GM12878 (cell line): ENCODE data around the gene CPS1. TPM values are rescaled to one million over a fixed set of nuclear protein-coding genes. Genes with fewer than 3 reads are reported as not detected.

Experiments used
- ATAC-seq: fragments of 200-7000 bp; cut with Tn5 transposase; 3 replicates; pipeline ENCODE4 v1.9.1; 2020; ENCODE audit warnings: mild to moderate bottlenecking, moderate library complexity
- BruUV-seq: library from RNA; stranded (reverse); fragments of 400-500 nt; replicated peaks from 2 replicates; lab custom pipeline; 2021; lab: Mats Ljungman, UMichigan
- CTCF ChIA-PET: fragments of 300-600 bp; sonication (Branson Sonifier 250); formaldehyde crosslinking; extraction: SDS; loops from one replicate; lab custom pipeline; 2021; ENCODE audit warnings: inconsistent platforms; lab: Yijun Ruan, JAX
- POLR2A ChIA-PET: fragments of 350-600 bp; formaldehyde crosslinking; extraction: SDS; loops from one replicate; lab custom pipeline; 2021; ENCODE audit warnings: inconsistent platforms; lab: Charles Lee
- RAD21 ChIA-PET: fragments of 300-600 bp; sonication (Branson Sonifier 250); formaldehyde crosslinking; loops from one replicate; lab custom pipeline; 2023; ENCODE audit warnings: antibody characterized with exemption; ENCODE audit not compliant: unreplicated experiment; lab: Charles Lee
- SMC1A ChIA-PET: fragments of 300-600 bp; sonication (Branson Sonifier 250); formaldehyde crosslinking; loops from one replicate; lab custom pipeline; 2023; ENCODE audit not compliant: unreplicated experiment, uncharacterized antibody; lab: Charles Lee
- DNase-seq: peaks from one replicate; pipeline ENCODE4 v3.0.0-alpha.2; 2011; ENCODE audit warnings: low read depth, low spot score
- FAIRE-seq: peaks from 3 replicates; lab custom pipeline; 2011; peaks lifted over from hg19 to GRCh38; lab: Jason Lieb, UNC
- H2AFZ ChIP-seq: 2 replicates; pipeline ENCODE4 v1.6.0; 2011; ENCODE audit warnings: low read depth, low read length, control low read depth; ENCODE audit not compliant: control insufficient read depth
- H3K27ac ChIP-seq: 2 replicates; pipeline ENCODE4 v1.5.1; 2011; ENCODE audit warnings: control low read depth; ENCODE audit not compliant: control insufficient read depth, insufficient read depth
- H3K27me3 ChIP-seq, 2 experiments: replicated peaks in 1 of 2; 2 replicates each; pipeline versions ENCODE4 v1.6.0 to v1.6.1; 2011; ENCODE audit warnings: low read length in 1 of 2; ENCODE audit not compliant: control insufficient read depth in 2 of 2, insufficient read depth in 2 of 2
- H3K36me3 ChIP-seq, 2 experiments: 2 replicates each; pipeline ENCODE4 v1.5.1; 2011; ENCODE audit warnings: low read length in 1 of 2; ENCODE audit not compliant: control insufficient read depth in 2 of 2, insufficient read depth in 2 of 2
- H3K4me1 ChIP-seq: 2 replicates; pipeline ENCODE4 v1.6.1; 2011; ENCODE audit warnings: mild to moderate bottlenecking, low read length, moderate library complexity, mixed read lengths; ENCODE audit not compliant: control insufficient read depth, insufficient read depth
- H3K4me2 ChIP-seq: 2 replicates; pipeline ENCODE4 v1.6.0; 2011; ENCODE audit warnings: control low read depth; ENCODE audit not compliant: control insufficient read depth, insufficient read depth
- H3K4me3 ChIP-seq: fragments of 200-600 bp; sonication (generic); 2 replicates; pipeline ENCODE4 v1.5.1; 2016
- H3K79me2 ChIP-seq: 2 replicates; pipeline ENCODE4 v1.6.0; 2011; ENCODE audit warnings: low read length; ENCODE audit not compliant: control insufficient read depth, insufficient read depth
- H3K9ac ChIP-seq: 2 replicates; pipeline ENCODE4 v1.8.0; 2011; ENCODE audit warnings: low read length, control low read depth, mixed read lengths; ENCODE audit not compliant: control insufficient read depth, insufficient read depth
- H3K9me3 ChIP-seq: replicated peaks from 3 replicates; pipeline ENCODE4 v1.5.1; 2011; ENCODE audit warnings: mild to moderate bottlenecking, low read length; ENCODE audit not compliant: control insufficient read depth, insufficient read depth
- H4K20me1 ChIP-seq: 2 replicates; pipeline ENCODE4 v1.6.0; 2011; ENCODE audit not compliant: control insufficient read depth, insufficient read depth
- CBFB ChIP-seq: IDR thresholded peaks from 2 replicates; pipeline ENCODE4 v1.6.1; 2016; ENCODE audit warnings: antibody characterized with exemption, low read depth
- IRF4 ChIP-seq: IDR thresholded peaks from 2 replicates; pipeline ENCODE4 v1.6.1; 2011; ENCODE audit warnings: low read depth, low read length
- MEF2A ChIP-seq: IDR thresholded peaks from 2 replicates; pipeline ENCODE4 v1.6.1; 2011; ENCODE audit warnings: low read depth, mild to moderate bottlenecking, low read length, moderate library complexity; ENCODE audit not compliant: insufficient read depth
- MXI1 ChIP-seq: fragments of 150-350 bp; IDR thresholded peaks from 2 replicates; pipeline ENCODE4 v1.6.1; 2011; ENCODE audit warnings: low read depth, mild to moderate bottlenecking, inconsistent platforms, low read length, improper control_type of control experiment
- MYC ChIP-seq: IDR thresholded peaks from 2 replicates; pipeline ENCODE4 v1.6.1; 2011; ENCODE audit warnings: mild to moderate bottlenecking, low read length, moderate library complexity, inconsistent platforms; ENCODE audit not compliant: insufficient read depth, insufficient replicate concordance, insufficient read length, severe bottlenecking
- NBN ChIP-seq: fragments of 450-650 bp; IDR thresholded peaks from 2 replicates; pipeline ENCODE4 v1.6.1; 2016
- NR2F1 ChIP-seq: fragments of 450-650 bp; conservative IDR thresholded peaks from 2 replicates; pipeline ENCODE4 v1.6.1; 2017; ENCODE audit warnings: mild to moderate bottlenecking
- POLR2AphosphoS5 ChIP-seq: IDR thresholded peaks from 2 replicates; pipeline ENCODE4 v1.6.1; 2011; ENCODE audit warnings: mild to moderate bottlenecking, low read length, inconsistent platforms
- RFX5 ChIP-seq: IDR thresholded peaks from 2 replicates; pipeline ENCODE4 v1.6.1; 2011; ENCODE audit warnings: low read depth, low read length, improper control_type of control experiment
- TAF1 ChIP-seq: IDR thresholded peaks from 2 replicates; pipeline ENCODE4 v1.6.1; 2011; ENCODE audit warnings: mild to moderate bottlenecking, low read depth, low read length, borderline replicate concordance
- TCF3 ChIP-seq: IDR thresholded peaks from 2 replicates; pipeline ENCODE4 v1.6.1; 2012; ENCODE audit warnings: low read depth, mild to moderate bottlenecking, low read length, borderline replicate concordance; ENCODE audit not compliant: insufficient read depth
- ZNF207 ChIP-seq: fragments of 450-650 bp; IDR thresholded peaks from 2 replicates; pipeline ENCODE4 v1.6.1; 2014; ENCODE audit warnings: antibody characterized with exemption, mild to moderate bottlenecking, borderline replicate concordance
- ZNF687 ChIP-seq: fragments of 450-650 bp; IDR thresholded peaks from 2 replicates; pipeline ENCODE4 v1.6.1; 2017; ENCODE audit warnings: mild to moderate bottlenecking, moderate library complexity
- WGBS: methylation state at CpG from one replicate; pipeline ENCODE4 v1.1.6; 2016; ENCODE audit warnings: low lambda C conversion rate; ENCODE audit not compliant: insufficient replicate concordance, insufficient coverage; ENCODE audit errors: missing lambda C conversion rate; 5-methylcytosine and 5-hydroxymethylcytosine counted together
- in situ Hi-C: fragments of 300-500 bp; cut with MboI; formaldehyde crosslinking; loops from 9 replicates; pipeline ENCODE4 v1.14.3; 2018; ENCODE audit warnings: mixed read lengths
- intact Hi-C: fragments of 100-400 bp; cut with micrococcal nuclease; formaldehyde crosslinking; loops from one replicate; pipeline ENCODE4 v1.14.2; 2022; ENCODE audit not compliant: unreplicated experiment
- polyA plus RNA-seq, 11 experiments: library from polyadenylated mRNA; depleted of rRNA in 4 of 11; unstranded in 6 of 11; stranded (reverse) in 5 of 11; fragments of >200 nt; fragmentation: Nextera tagmentation in 4 of 11; fragmentation: Illumina TruSeq in 1 of 11; extraction: Ambion mirVana in 4 of 11; extraction: Trizol in 1 of 11; gene quantifications; 1 replicate in 1 of 11; 2 replicates in 10 of 11; pipeline versions ENCODE4 v1.2.1 to v1.2.3, GENCODE V29; 2011 to 2016; ENCODE audit warnings: inconsistent platforms in 2 of 11, missing spikeins in 2 of 11, low read depth in 1 of 11
- total RNA-seq, 4 experiments: library from RNA; depleted of rRNA in 3 of 4; stranded (reverse); fragments of >200 nt in 3 of 4; fragmentation: Illumina TruSeq in 1 of 4; extraction: Trizol in 1 of 4; gene quantifications; 2 replicates each; pipeline versions ENCODE4 v1.2.1 to v1.2.3, GENCODE V29; 2013 to 2021
- TF ChIP-seq, protein P1 (sequence below): fragments of 450-650 bp; IDR thresholded peaks from 2 replicates; pipeline ENCODE4 v1.6.1; 2018; ENCODE audit warnings: mild to moderate bottlenecking, low read depth, moderate library complexity; ENCODE audit not compliant: partially characterized antibody
- TF ChIP-seq, protein P2 (sequence below): IDR thresholded peaks from 2 replicates; pipeline ENCODE4 v1.6.1; 2011; ENCODE audit warnings: borderline replicate concordance, low read depth, mild to moderate bottlenecking, moderate library complexity, low read length; ENCODE audit not compliant: insufficient read depth, poor library complexity, severe bottlenecking

The CPS1 gene
- total and polyA plus RNA-seq, 10 of the 15 experiments (the other 5 are each of a cell fraction or from before 2014, with no cell fraction given): 0.20 to 4.6 (median 0.55) TPM

- TF ChIP-seq MYC (no peak), ZNF687 (no peak), NBN (no peak), CBFB (no peak)
Observed at GRCh38 chr2:210562091-210562490, 5.7 kb downstream of the CPS1 start (continued).

GRCh38 chr2:210562502-210563080 lies 6.2 kb downstream of the CPS1 start:
- H3K4me3 ChIP-seq: no peak overlapping the region
- H3K27ac ChIP-seq: no peak overlapping the region
- no peak for DNase-seq
- in situ Hi-C loops: no loop called here
- ChIA-PET CTCF (no interaction called here), POLR2A (interaction anchor here (0.6 kb wide), 1 partner anchor 123 kb away, joined by 4 read pairs; no protein-coding TSS in a partner anchor), SMC1A (interaction anchor here (0.8 to 1.5 kb wide), 2 partner anchors 12 to 26 kb away, joined by 3 to 6 read pairs; no protein-coding TSS in a partner anchor), RAD21 (no interaction called here)
- no TSS peak for BruUV-seq
- FAIRE-seq: no peak
- intact Hi-C loops: no loop called here
- H2AFZ ChIP-seq: no peak overlapping the region
- WGBS: 23% methylated on average over 4 of the region's 4 CpGs
- no peaks in the 10 kb centered on the region for H3K9me3 ChIP-seq
- no peaks in the 10 kb centered on the region for H3K79me2 ChIP-seq
- H4K20me1 ChIP-seq: no peaks in the 10 kb centered on the region
- no peaks in the 10 kb centered on the region for H3K4me1 ChIP-seq
- ATAC-seq: no peak
- H3K9ac ChIP-seq: no peak overlapping the region
- H3K4me2 ChIP-seq: no peak overlapping the region
- no peaks in the 10 kb centered on the region for H3K27me3 ChIP-seq
- H3K36me3 ChIP-seq: no peaks in the 10 kb centered on the region
- TF ChIP-seq, protein P1, sequence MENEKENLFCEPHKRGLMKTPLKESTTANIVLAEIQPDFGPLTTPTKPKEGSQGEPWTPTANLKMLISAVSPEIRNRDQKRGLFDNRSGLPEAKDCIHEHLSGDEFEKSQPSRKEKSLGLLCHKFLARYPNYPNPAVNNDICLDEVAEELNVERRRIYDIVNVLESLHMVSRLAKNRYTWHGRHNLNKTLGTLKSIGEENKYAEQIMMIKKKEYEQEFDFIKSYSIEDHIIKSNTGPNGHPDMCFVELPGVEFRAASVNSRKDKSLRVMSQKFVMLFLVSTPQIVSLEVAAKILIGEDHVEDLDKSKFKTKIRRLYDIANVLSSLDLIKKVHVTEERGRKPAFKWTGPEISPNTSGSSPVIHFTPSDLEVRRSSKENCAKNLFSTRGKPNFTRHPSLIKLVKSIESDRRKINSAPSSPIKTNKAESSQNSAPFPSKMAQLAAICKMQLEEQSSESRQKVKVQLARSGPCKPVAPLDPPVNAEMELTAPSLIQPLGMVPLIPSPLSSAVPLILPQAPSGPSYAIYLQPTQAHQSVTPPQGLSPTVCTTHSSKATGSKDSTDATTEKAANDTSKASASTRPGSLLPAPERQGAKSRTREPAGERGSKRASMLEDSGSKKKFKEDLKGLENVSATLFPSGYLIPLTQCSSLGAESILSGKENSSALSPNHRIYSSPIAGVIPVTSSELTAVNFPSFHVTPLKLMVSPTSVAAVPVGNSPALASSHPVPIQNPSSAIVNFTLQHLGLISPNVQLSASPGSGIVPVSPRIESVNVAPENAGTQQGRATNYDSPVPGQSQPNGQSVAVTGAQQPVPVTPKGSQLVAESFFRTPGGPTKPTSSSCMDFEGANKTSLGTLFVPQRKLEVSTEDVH: no peak
- no peak for TF ChIP-seq TCF3
- TF ChIP-seq MXI1: no peak
- no peak for TF ChIP-seq MEF2A
- TF ChIP-seq NR2F1: no peak
- no peak for TF ChIP-seq IRF4
- TF ChIP-seq RFX5: no peak
- no peak for TF ChIP-seq POLR2AphosphoS5
- TF ChIP-seq, protein P2, sequence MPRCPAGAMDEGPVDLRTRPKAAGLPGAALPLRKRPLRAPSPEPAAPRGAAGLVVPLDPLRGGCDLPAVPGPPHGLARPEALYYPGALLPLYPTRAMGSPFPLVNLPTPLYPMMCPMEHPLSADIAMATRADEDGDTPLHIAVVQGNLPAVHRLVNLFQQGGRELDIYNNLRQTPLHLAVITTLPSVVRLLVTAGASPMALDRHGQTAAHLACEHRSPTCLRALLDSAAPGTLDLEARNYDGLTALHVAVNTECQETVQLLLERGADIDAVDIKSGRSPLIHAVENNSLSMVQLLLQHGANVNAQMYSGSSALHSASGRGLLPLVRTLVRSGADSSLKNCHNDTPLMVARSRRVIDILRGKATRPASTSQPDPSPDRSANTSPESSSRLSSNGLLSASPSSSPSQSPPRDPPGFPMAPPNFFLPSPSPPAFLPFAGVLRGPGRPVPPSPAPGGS: no peak
- no peak for TF ChIP-seq ZNF207
- no peak for TF ChIP-seq TAF1
